Keratinocyte (primary cell): ENCODE data around the gene P2RY13. TPM values are rescaled to one million over a fixed set of nuclear protein-coding genes. Genes with fewer than 3 reads are reported as not detected.

Source experiments
- DNase-seq: peaks from one replicate; pipeline ENCODE4 v3.0.0-alpha.2; 2011; ENCODE audit warnings: low read depth, missing footprints, low spot score
- FAIRE-seq: peaks from 2 replicates; lab custom pipeline; 2011; peaks lifted over from hg19 to GRCh38; lab: Jason Lieb, UNC
- H2AFZ ChIP-seq: 2 replicates; pipeline ENCODE4 v1.6.0; 2012; ENCODE audit warnings: low read length, control low read depth, inconsistent platforms; ENCODE audit not compliant: control insufficient read depth
- H3K27ac ChIP-seq: 2 replicates; pipeline ENCODE4 v1.5.1; 2011; ENCODE audit warnings: low read length; ENCODE audit not compliant: control insufficient read depth, insufficient read depth
- H3K27me3 ChIP-seq: 3 replicates; pipeline ENCODE4 v1.6.0; 2011; ENCODE audit warnings: low read length; ENCODE audit not compliant: control insufficient read depth, insufficient read depth; ENCODE audit errors: extremely low read depth
- H3K36me3 ChIP-seq, 2 experiments: 2 replicates in 1 of 2; 3 replicates in 1 of 2; pipeline ENCODE4 v1.5.1; 2011; ENCODE audit warnings: low read length in 2 of 2, mild to moderate bottlenecking in 1 of 2; ENCODE audit not compliant: control insufficient read depth in 2 of 2, insufficient read depth in 2 of 2; ENCODE audit errors: extremely low read depth in 1 of 2
- H3K4me1 ChIP-seq: 3 replicates; pipeline ENCODE4 v1.5.1; 2011; ENCODE audit warnings: low read length; ENCODE audit not compliant: control insufficient read depth, insufficient read depth; ENCODE audit errors: extremely low read depth
- H3K4me2 ChIP-seq: 3 replicates; pipeline ENCODE4 v1.6.0; 2011; ENCODE audit warnings: low read depth, low read length; ENCODE audit not compliant: control insufficient read depth, insufficient read depth; ENCODE audit errors: extremely low read depth
- H3K4me3 ChIP-seq, 3 experiments: fragments of 200-600 bp in 1 of 3; sonication (generic) in 1 of 3; 2 replicates in 2 of 3; 3 replicates in 1 of 3; pipeline ENCODE4 v1.5.1; 2011 to 2016; ENCODE audit warnings: low read length in 3 of 3, mild to moderate bottlenecking in 3 of 3, control low read depth in 2 of 3, inconsistent platforms in 1 of 3, low read depth in 1 of 3, mixed read lengths in 1 of 3, mixed run types in 1 of 3, moderate library complexity in 1 of 3; ENCODE audit not compliant: control insufficient read depth in 2 of 3, insufficient read depth in 2 of 3; ENCODE audit errors: extremely low read depth in 1 of 3
- H3K79me2 ChIP-seq: 2 replicates; pipeline ENCODE4 v1.6.0; 2012; ENCODE audit warnings: low read length; ENCODE audit not compliant: control insufficient read depth, insufficient read depth
- H3K9ac ChIP-seq: 3 replicates; pipeline ENCODE4 v1.6.0; 2011; ENCODE audit warnings: low read length; ENCODE audit not compliant: control insufficient read depth, insufficient read depth; ENCODE audit errors: extremely low read depth
- H3K9me1 ChIP-seq: 3 replicates; pipeline ENCODE4 v1.6.0; 2011; ENCODE audit warnings: low read length; ENCODE audit not compliant: control insufficient read depth, insufficient read depth; ENCODE audit errors: extremely low read depth
- H3K9me3 ChIP-seq: 2 replicates; pipeline ENCODE4 v1.5.1; 2012; ENCODE audit warnings: low read depth, low read length; ENCODE audit not compliant: control insufficient read depth
- H4K20me1 ChIP-seq: 3 replicates; pipeline ENCODE4 v1.6.0; 2011; ENCODE audit warnings: low read length; ENCODE audit not compliant: control insufficient read depth, insufficient read depth; ENCODE audit errors: extremely low read depth
- CTCF ChIP-seq, 3 experiments: IDR thresholded peaks in 1 of 3; conservative IDR thresholded peaks in 1 of 3; optimal IDR thresholded peaks in 1 of 3; 2 replicates in 2 of 3; 3 replicates in 1 of 3; pipeline versions ENCODE3 to v1.5.1; 2011; ENCODE audit warnings: low read length in 3 of 3, mild to moderate bottlenecking in 3 of 3, moderate library complexity in 2 of 3, control low read depth in 1 of 3, inconsistent platforms in 1 of 3; ENCODE audit not compliant: insufficient read depth in 2 of 3; ENCODE audit errors: extremely low read depth in 1 of 3
- EZH2 ChIP-seq: IDR thresholded peaks from one replicate; pipeline ENCODE4 v1.6.1; 2012; ENCODE audit warnings: inconsistent platforms, mild to moderate bottlenecking, low read length, moderate library complexity
- dilution Hi-C: fragments of 300-500 bp; cut with MboI; formaldehyde crosslinking; loops from one replicate; pipeline ENCODE4 v1.7.0; 2020; ENCODE audit warnings: low sequenced_read_pairs; ENCODE audit not compliant: extremely low pct_ligation_motif_present
- polyA plus RNA-seq, 5 experiments: library from polyadenylated mRNA; depleted of rRNA in 3 of 5; stranded (reverse) in 3 of 5; stranded (forward) in 1 of 5; unstranded in 1 of 5; fragments of >200 nt; gene quantifications; 1 replicate in 1 of 5; 2 replicates in 3 of 5; 3 replicates in 1 of 5; pipeline versions ENCODE4 v1.2.1 to v1.2.3, GENCODE V29; 2011 to 2012; ENCODE audit warnings: missing spikeins in 2 of 5, low read depth in 1 of 5, low replicate concordance in 1 of 5

Gene P2RY13
- polyA plus RNA-seq, 1 donor (not counting 4 experiments of a cell fraction or from before 2014, with no cell fraction given), result not detected

GRCh38 chr3:151299006-151299405 lies 30.3 kb downstream of the P2RY13 start:
- peaks cover 26% of the 10 kb centered on the region for H3K4me1 ChIP-seq
- peaks cover 54% of the 10 kb centered on the region for H3K79me2 ChIP-seq
- FAIRE-seq (no peak), DNase-seq (no peak)
- H3K9me1 ChIP-seq, result no peaks in the 10 kb centered on the region
- no peak overlapping the region for H3K4me3 ChIP-seq
- dilution Hi-C loops, result no loop called here
- TF ChIP-seq CTCF (optimal IDR thresholded peaks at IDR 0.05 in 1 of 3, IDR thresholded peaks at IDR 0.05 in 1 of 3, conservative IDR thresholded peaks at IDR 0.05 in 1 of 3; ENCODE audit: extremely low read depth in 1 of 3, insufficient read depth in 2 of 3, low read length in 3 of 3) (no peak), EZH2 (no peak)
- H3K4me2 ChIP-seq, result no peak overlapping the region
- peaks cover 35 to 41% of the 10 kb centered on the region in 2 experiments for H3K36me3 ChIP-seq
- H2AFZ ChIP-seq, result no peak overlapping the region
- no peak overlapping the region for H3K27ac ChIP-seq
- H3K27me3 ChIP-seq, result no peaks in the 10 kb centered on the region
- H3K9me3 ChIP-seq, result no peaks in the 10 kb centered on the region
- H4K20me1 ChIP-seq, result no peaks in the 10 kb centered on the region
- no peak overlapping the region for H3K9ac ChIP-seq

- H3K27me3 ChIP-seq, result no peaks in the 10 kb centered on the region
- H3K27ac ChIP-seq, result no peak overlapping the region
- no peak overlapping the region for H3K4me3 ChIP-seq
- FAIRE-seq, result no peak
- no peaks in the 10 kb centered on the region for H3K9me1 ChIP-seq
- H2AFZ ChIP-seq, result no peak overlapping the region
- TF ChIP-seq CTCF (optimal IDR thresholded peaks at IDR 0.05 in 1 of 3, IDR thresholded peaks at IDR 0.05 in 1 of 3, conservative IDR thresholded peaks at IDR 0.05 in 1 of 3; ENCODE audit: extremely low read depth in 1 of 3, insufficient read depth in 2 of 3, low read length in 3 of 3) (no peak), EZH2 (no peak)
- peaks cover 38% of the 10 kb centered on the region for H3K79me2 ChIP-seq
- dilution Hi-C loops, result no loop called here
- H3K36me3 ChIP-seq, result peaks cover 32% of the 10 kb centered on the region in 2 experiments
- no peak overlapping the region for H3K9ac ChIP-seq
- H3K4me2 ChIP-seq, result no peak overlapping the region
- DNase-seq, result no peak
- H3K9me3 ChIP-seq, result no peaks in the 10 kb centered on the region
- H3K4me1 ChIP-seq, result peaks cover 13% of the 10 kb centered on the region
- no peaks in the 10 kb centered on the region for H4K20me1 ChIP-seq
Observed at GRCh38 chr3:151297429-151297828, 31.9 kb downstream of the P2RY13 start.
